HEK293 (cell line): ENCODE measurements around the gene HADHB.

Source experiments
- CTCF ChIP-seq: fragments of 450-650 bp; formaldehyde crosslinking; IDR thresholded peaks from 2 replicates; pipeline ENCODE4 v1.5.1; 2016; ENCODE audit warnings: missing biosample characterization, missing genetic modification characterization
- GLI2 ChIP-seq: fragments of 450-650 bp; formaldehyde crosslinking; IDR thresholded peaks from 2 replicates; pipeline ENCODE4; 2017; ENCODE audit warnings: missing biosample characterization, missing genetic modification characterization, low read depth, borderline replicate concordance
- ZBTB11 ChIP-seq: fragments of 450-650 bp; formaldehyde crosslinking; conservative IDR thresholded peaks from 2 replicates; pipeline ENCODE4 v1.5.1; 2016; ENCODE audit warnings: low read depth, missing biosample characterization, missing genetic modification characterization
- ZFP37 ChIP-seq: fragments of 450-650 bp; formaldehyde crosslinking; IDR thresholded peaks from 2 replicates; pipeline ENCODE4 v1.5.1; 2016; ENCODE audit warnings: missing biosample characterization, missing genetic modification characterization
- ZNF140 ChIP-seq: fragments of 450-650 bp; formaldehyde crosslinking; IDR thresholded peaks from 2 replicates; pipeline ENCODE4 v1.5.1; 2016; ENCODE audit warnings: missing biosample characterization, missing genetic modification characterization
- ZNF274 ChIP-seq, 2 experiments: fragments of 200-500 bp in 1 of 2; fragments of 450-650 bp in 1 of 2; sonication (Bioruptor generic) in 1 of 2; formaldehyde crosslinking in 1 of 2; IDR thresholded peaks; 2 replicates each; pipeline versions ENCODE4 v1.5.1 to v1.6.1; 2014 to 2016; ENCODE audit warnings: borderline replicate concordance in 1 of 2, inconsistent platforms in 1 of 2, low read length in 1 of 2, missing biosample characterization in 1 of 2, missing genetic modification characterization in 1 of 2
- ZNF292 ChIP-seq: fragments of 450-650 bp; formaldehyde crosslinking; IDR thresholded peaks from 2 replicates; pipeline ENCODE4 v1.5.1; 2016; ENCODE audit warnings: low read depth, missing biosample characterization, missing genetic modification characterization, borderline replicate concordance
- ZNF785 ChIP-seq: fragments of 450-650 bp; formaldehyde crosslinking; IDR thresholded peaks from 2 replicates; pipeline ENCODE4 v1.5.1; 2016; ENCODE audit warnings: missing biosample characterization, missing genetic modification characterization

- no peak for TF ChIP-seq ZNF292 (tag by site-specific recombination)
- TF ChIP-seq CTCF (tag by site-specific recombination) = no peak
- no peak for TF ChIP-seq ZNF785 (tag by site-specific recombination)
- TF ChIP-seq ZNF274 (IDR thresholded peaks at IDR 0.05; ENCODE audit: low read length) = no peak
- no peak for TF ChIP-seq ZNF274 (tag by site-specific recombination; IDR thresholded peaks at IDR 0.05; ENCODE audit: borderline replicate concordance)
- no peak for TF ChIP-seq ZBTB11 (tag by site-specific recombination)
- no peak for TF ChIP-seq ZFP37 (tag by site-specific recombination)
- TF ChIP-seq ZNF140 (tag by site-specific recombination) = no peak
- no peak for TF ChIP-seq GLI2 (tag by site-specific recombination)
Measured at GRCh38 chr2:26325851-26326250, 81.1 kb downstream of the HADHB start.
